ENCODE measurements around the gene SLFN11.

GRCh38 chr17:35341411-35341992 lies 31.9 kb downstream of the SLFN11 start:
- TF ChIP-seq CTCF (IDR thresholded peaks at IDR 0.05) (no peak), POLR2AphosphoS5 (IDR thresholded peaks at IDR 0.05) (no peak), POLR2A (IDR thresholded peaks at IDR 0.05) (no peak)
